Activated B cell treated with CpG ODN at 0.5 μM for 24 hours (primary cell): ENCODE results near the gene FAM174C. TPM values are rescaled to one million over a fixed set of nuclear protein-coding genes. Genes with fewer than 3 reads are reported as not detected.
A peak's percentile ranks its signal among the peaks of the same experiment; 100 is the strongest.

Experiments
- ATAC-seq: fragments of 200-7000 bp; cut with Tn5 transposase; one replicate; pipeline ENCODE4 v1.10.0; 2021; ENCODE audit warnings: low read depth, mild to moderate bottlenecking, moderate library complexity
- CTCF ChIA-PET: fragments of 350-600 bp; sonication (Branson Sonifier 250); formaldehyde crosslinking; loops from one replicate; lab custom pipeline; 2021; ENCODE audit warnings: antibody characterized with exemption; lab: Charles Lee
- POLR2A ChIA-PET: fragments of 350-600 bp; sonication (Branson Sonifier 250); formaldehyde crosslinking; loops from one replicate; lab custom pipeline; 2021; ENCODE audit warnings: antibody characterized with exemption; lab: Charles Lee
- DNase-seq: peaks from one replicate; pipeline ENCODE4 v3.0.0; 2022
- H3K27ac Mint-ChIP-seq: one replicate; pipeline ENCODE4 v1.8.0; 2020; ENCODE audit warnings: mixed read lengths
- H3K27me3 Mint-ChIP-seq: one replicate; pipeline ENCODE4 v1.8.0; 2021; ENCODE audit warnings: mixed read lengths
- H3K36me3 Mint-ChIP-seq: one replicate; pipeline ENCODE4 v1.8.0; 2021; ENCODE audit warnings: low read depth, mixed read lengths
- H3K4me1 Mint-ChIP-seq: one replicate; pipeline ENCODE4 v1.8.0; 2021; ENCODE audit warnings: mixed read lengths
- H3K4me3 Mint-ChIP-seq: one replicate; pipeline ENCODE4 v1.8.0; 2020; ENCODE audit warnings: mild to moderate bottlenecking, mixed read lengths
- H3K9me3 Mint-ChIP-seq: one replicate; pipeline ENCODE4 v1.8.0; 2020; ENCODE audit warnings: mixed read lengths
- CTCF ChIP-seq: fragments of 200-600 bp; IDR thresholded peaks from one replicate; pipeline ENCODE4 v1.8.0; 2022; ENCODE audit warnings: antibody characterized with exemption, mild to moderate bottlenecking
- intact Hi-C: fragments of 100-400 bp; cut with micrococcal nuclease; formaldehyde crosslinking; loops from one replicate; pipeline ENCODE4 v1.15.1; 2024
- total RNA-seq: library from RNA; stranded (reverse); gene quantifications from 2 replicates; pipeline ENCODE4 v1.2.3, GENCODE V29; 2022

Gene FAM174C
- total RNA-seq, 1 donor from 2014 or later = 47.9 TPM

GRCh38 chr19:1283207-1283916 is 8.0 kb downstream of the FAM174C start:
- no peak overlapping the region for H3K4me3 Mint-ChIP-seq
- TF ChIP-seq CTCF = no peak
- no peak for ATAC-seq
- peaks cover 13% of the 10 kb centered on the region for H3K36me3 Mint-ChIP-seq
- H3K4me1 Mint-ChIP-seq = peaks cover 16% of the 10 kb centered on the region
- no peaks in the 10 kb centered on the region for H3K9me3 Mint-ChIP-seq
- no peak overlapping the region for H3K27ac Mint-ChIP-seq
- intact Hi-C loops = no loop called here
- peaks cover 27% of the 10 kb centered on the region for H3K27me3 Mint-ChIP-seq
- DNase-seq = no peak
- CTCF ChIA-PET = no interaction called here
- POLR2A ChIA-PET = interaction anchor here (0.5 to 1.8 kb wide), 2 partner anchors 14 to 555 kb away, joined by 3 to 8 read pairs; partner anchors contain the start of gene CIRBP

GRCh38 chr19:1283917-1284292 is 8.6 kb downstream of the FAM174C start:
- Mint-ChIP-seq H3K4me1 (peaks cover 16% of the 10 kb centered on the region), H3K36me3 (peaks cover 13% of the 10 kb centered on the region), H3K9me3 (no peaks in the 10 kb centered on the region), H3K4me3 (no peak overlapping the region), H3K27ac (no peak overlapping the region), H3K27me3 (peaks cover 28% of the 10 kb centered on the region)
- DNase-seq (no peak), ATAC-seq (no peak)
- intact Hi-C loops = no loop called here
- POLR2A ChIA-PET = interaction anchor here (0.5 to 1.8 kb wide), 3 partner anchors 9 to 555 kb away, joined by 3 to 8 read pairs (median 3); partner anchors contain the start of genes CIRBP and FAM174C
- no peak for TF ChIP-seq CTCF
- CTCF ChIA-PET = no interaction called here

- POLR2A ChIA-PET = interaction anchor here (1.4 to 1.8 kb wide), 2 partner anchors 9 to 15 kb away, joined by 3 to 8 read pairs; partner anchors contain the start of genes CIRBP and FAM174C
- DNase-seq (no peak), ATAC-seq (no peak)
- CTCF ChIA-PET = no interaction called here
- peaks cover 8% of the 10 kb centered on the region for H3K36me3 Mint-ChIP-seq
- peaks cover 32% of the 10 kb centered on the region for H3K27me3 Mint-ChIP-seq
- intact Hi-C loops = no loop called here
- H3K4me1 Mint-ChIP-seq = peaks cover 16% of the 10 kb centered on the region
- no peak overlapping the region for H3K27ac Mint-ChIP-seq
- peak overlapping the region; percentile 19 for H3K4me3 Mint-ChIP-seq
- H3K9me3 Mint-ChIP-seq = no peaks in the 10 kb centered on the region
- no peak for TF ChIP-seq CTCF
These were observed 9.1 kb downstream of the FAM174C start for GRCh38 chr19:1284293-1284978.

- Mint-ChIP-seq H3K9me3 (no peaks in the 10 kb centered on the region), H3K27me3 (peaks cover 32% of the 10 kb centered on the region), H3K27ac (no peak overlapping the region), H3K4me3 (peak overlapping the region; percentile 19), H3K4me1 (peaks cover 10% of the 10 kb centered on the region), H3K36me3 (peaks cover 2% of the 10 kb centered on the region)
- no peak for DNase-seq
- no peak for ATAC-seq
- ChIA-PET POLR2A (interaction anchor here (1.4 kb wide), 1 partner anchor 10 kb away, joined by 3 read pairs; the partner anchor contains the start of gene FAM174C), CTCF (no interaction called here)
- TF ChIP-seq CTCF = no peak
- intact Hi-C loops = no loop called here
These were observed 9.8 kb downstream of the FAM174C start for GRCh38 chr19:1284979-1285736.
